Measurements from ENCODE around the gene GPBAR1. TPM values are rescaled to one million over a fixed set of nuclear protein-coding genes. Genes with fewer than 3 reads are reported as not detected.

Gene GPBAR1
- total RNA-seq, 1 donor from 2014 or later, result 0.92 TPM

DNA sequence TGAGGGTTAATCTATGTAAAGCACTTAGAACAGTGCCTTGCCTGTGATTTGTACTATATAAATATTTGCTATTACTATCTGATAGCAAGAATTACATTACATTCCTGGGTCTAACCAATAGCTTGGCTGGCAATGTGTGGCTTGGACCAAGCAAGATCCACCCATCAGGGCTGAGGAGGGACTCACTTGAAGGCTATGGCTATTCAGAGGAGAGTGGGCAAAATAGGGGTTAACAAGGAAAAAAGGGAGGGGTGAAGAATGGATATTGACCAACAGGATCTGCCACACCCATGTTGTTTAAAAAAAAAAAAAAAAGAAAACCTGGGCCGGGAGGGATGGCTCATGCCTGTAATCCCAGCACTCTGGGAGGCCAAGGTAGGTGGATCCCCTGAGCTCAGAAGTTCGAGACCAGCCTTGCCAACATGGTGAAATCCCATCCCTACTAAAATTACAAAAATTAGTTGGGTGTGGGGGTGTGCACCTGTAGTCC lies 51.5 kb downstream of the GPBAR1 start:
- TF ChIP-seq, protein P1, sequence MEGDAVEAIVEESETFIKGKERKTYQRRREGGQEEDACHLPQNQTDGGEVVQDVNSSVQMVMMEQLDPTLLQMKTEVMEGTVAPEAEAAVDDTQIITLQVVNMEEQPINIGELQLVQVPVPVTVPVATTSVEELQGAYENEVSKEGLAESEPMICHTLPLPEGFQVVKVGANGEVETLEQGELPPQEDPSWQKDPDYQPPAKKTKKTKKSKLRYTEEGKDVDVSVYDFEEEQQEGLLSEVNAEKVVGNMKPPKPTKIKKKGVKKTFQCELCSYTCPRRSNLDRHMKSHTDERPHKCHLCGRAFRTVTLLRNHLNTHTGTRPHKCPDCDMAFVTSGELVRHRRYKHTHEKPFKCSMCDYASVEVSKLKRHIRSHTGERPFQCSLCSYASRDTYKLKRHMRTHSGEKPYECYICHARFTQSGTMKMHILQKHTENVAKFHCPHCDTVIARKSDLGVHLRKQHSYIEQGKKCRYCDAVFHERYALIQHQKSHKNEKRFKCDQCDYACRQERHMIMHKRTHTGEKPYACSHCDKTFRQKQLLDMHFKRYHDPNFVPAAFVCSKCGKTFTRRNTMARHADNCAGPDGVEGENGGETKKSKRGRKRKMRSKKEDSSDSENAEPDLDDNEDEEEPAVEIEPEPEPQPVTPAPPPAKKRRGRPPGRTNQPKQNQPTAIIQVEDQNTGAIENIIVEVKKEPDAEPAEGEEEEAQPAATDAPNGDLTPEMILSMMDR (IDR thresholded peaks at IDR 0.05; ENCODE audit: insufficient read depth, low read length, poor library complexity, severe bottlenecking), result no peak
- Histone ChIP-seq H3K36me3 (ENCODE audit: control insufficient read depth, insufficient read depth, low read length) (no peaks in the 10 kb centered on the region), H3K4me3 (ENCODE audit: low read depth, low read length) (no peak overlapping the region), H3K27me3 (ENCODE audit: control insufficient read depth, insufficient read depth, low read length) (no peaks in the 10 kb centered on the region)
- DNase-seq (ENCODE audit: low read depth), result no peak

DNA sequence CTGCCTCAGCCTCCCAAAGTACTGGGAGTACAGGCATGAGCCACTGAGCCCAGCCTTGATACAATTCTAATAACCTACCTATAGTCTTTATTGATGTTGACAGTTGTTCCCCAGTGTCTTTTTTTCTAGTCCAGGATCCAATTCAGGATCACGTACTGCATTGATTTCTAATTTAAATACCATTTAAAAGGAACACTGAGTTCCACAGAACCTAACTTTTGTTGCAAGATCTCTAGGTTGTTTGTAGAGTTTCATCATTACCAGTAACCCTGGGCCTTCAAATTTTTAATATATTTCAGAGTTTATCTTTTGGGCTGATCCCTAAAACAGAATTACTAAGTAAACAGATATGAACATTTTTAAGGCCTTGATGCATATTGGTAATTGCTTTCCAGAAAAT lies 52.5 kb downstream of the GPBAR1 start:
- Histone ChIP-seq H3K36me3 (ENCODE audit: control insufficient read depth, insufficient read depth, low read length) (no peaks in the 10 kb centered on the region), H3K4me3 (ENCODE audit: low read depth, low read length) (no peak overlapping the region), H3K27me3 (ENCODE audit: control insufficient read depth, insufficient read depth, low read length) (no peaks in the 10 kb centered on the region)
- DNase-seq (ENCODE audit: low read depth), result no peak
- TF ChIP-seq, protein P1 (IDR thresholded peaks at IDR 0.05; ENCODE audit: insufficient read depth, low read length, poor library complexity, severe bottlenecking), result no peak

Other genes starting within 250 kb of the GPBAR1 start
- gene RUFY4, start 191.8 kb upstream of the GPBAR1 start, total RNA-seq, result not detected in 2 replicates
- gene CXCR2, start 135.0 kb upstream of the GPBAR1 start, total RNA-seq, result not detected in 2 replicates
- not detected in 2 replicates for gene CXCR1, start 94.1 kb upstream of the GPBAR1 start, total RNA-seq
- gene ARPC2, start 43.8 kb upstream of the GPBAR1 start, total RNA-seq, result 387 and 464 TPM in 2 replicates
- 173 and 174 TPM in 2 replicates for gene AAMP, start 9.1 kb downstream of the GPBAR1 start, total RNA-seq
- 36.8 and 45.4 TPM in 2 replicates for gene PNKD, start 9.5 kb downstream of the GPBAR1 start, total RNA-seq
- 155 and 160 TPM in 2 replicates for gene TMBIM1, start 31.5 kb downstream of the GPBAR1 start, total RNA-seq
- not detected in 2 replicates for gene CATIP, start 95.8 kb downstream of the GPBAR1 start, total RNA-seq
- gene SLC11A1, start 121.3 kb downstream of the GPBAR1 start, total RNA-seq, result 0.21 TPM in 1 of 2 replicates, not detected in the other
- gene CTDSP1, start 138.9 kb downstream of the GPBAR1 start, total RNA-seq, result 37.8 and 53.6 TPM in 2 replicates
- not detected in 2 replicates for gene VIL1, start 158.1 kb downstream of the GPBAR1 start, total RNA-seq